Caco-2 (cell line): ENCODE data around the gene ATP6V1G2. TPM values are rescaled to one million over a fixed set of nuclear protein-coding genes. Genes with fewer than 3 reads are reported as not detected.
"Not testable (repeated sequence)": the region's sequence is repeated elsewhere in the genome, so short reads cannot be mapped to it uniquely, and the experiment has no call there.

Experiments
- BruUV-seq: library from RNA; stranded (reverse); fragments of 400-500 nt; replicated peaks from 2 replicates; lab custom pipeline; 2021; lab: Mats Ljungman, UMichigan
- CTCF ChIA-PET: fragments of 300-600 bp; sonication (Branson Sonifier 250); formaldehyde crosslinking; loops from one replicate; lab custom pipeline; 2022; ENCODE audit warnings: antibody characterized with exemption; lab: Charles Lee
- POLR2A ChIA-PET: fragments of 300-600 bp; sonication (Branson Sonifier 250); formaldehyde crosslinking; loops from one replicate; lab custom pipeline; 2022; ENCODE audit warnings: antibody characterized with exemption; lab: Charles Lee
- DNase-seq, 2 experiments: peaks; one replicate each; pipeline versions ENCODE4 v3.0.0 to v3.0.0-alpha.2; 2020 to 2022
- H3K27me3 ChIP-seq: replicated peaks from 2 replicates; pipeline ENCODE4 v1.6.0; 2011; ENCODE audit warnings: low read length; ENCODE audit not compliant: control insufficient read depth, insufficient read depth
- H3K36me3 ChIP-seq: 2 replicates; pipeline ENCODE4 v1.5.1; 2011; ENCODE audit warnings: low read length; ENCODE audit not compliant: control insufficient read depth, insufficient read depth
- H3K4me1 ChIP-seq: fragments of 250-450 bp; sonication (Bioruptor Pico); 2 replicates; pipeline ENCODE4 v1.5.1; 2020; ENCODE audit warnings: mild to moderate bottlenecking
- H3K4me3 ChIP-seq: 2 replicates; pipeline ENCODE4 v1.5.1; 2011; ENCODE audit warnings: low read depth, mild to moderate bottlenecking, control low read depth, low read length
- H3K9me3 ChIP-seq: fragments of 250-450 bp; sonication (Bioruptor Pico); 2 replicates; pipeline ENCODE4 v1.5.1; 2020; ENCODE audit warnings: mild to moderate bottlenecking, moderate library complexity
- H3K27ac Mint-ChIP-seq: one replicate; pipeline ENCODE4 v1.8.0; 2022; ENCODE audit warnings: mixed read lengths; ENCODE audit not compliant: unreplicated experiment
- H3K27me3 Mint-ChIP-seq: one replicate; pipeline ENCODE4 v1.8.0; 2022; ENCODE audit warnings: mixed read lengths; ENCODE audit not compliant: insufficient read depth, unreplicated experiment
- H3K36me3 Mint-ChIP-seq: one replicate; pipeline ENCODE4 v1.8.0; 2022; ENCODE audit warnings: mild to moderate bottlenecking, mixed read lengths; ENCODE audit not compliant: insufficient read depth, unreplicated experiment
- H3K4me1 Mint-ChIP-seq: one replicate; pipeline ENCODE4 v1.8.0; 2022; ENCODE audit warnings: low read depth, mixed read lengths; ENCODE audit not compliant: unreplicated experiment
- H3K4me3 Mint-ChIP-seq: one replicate; pipeline ENCODE4 v1.8.0; 2022; ENCODE audit warnings: mild to moderate bottlenecking, moderate library complexity, mixed read lengths; ENCODE audit not compliant: unreplicated experiment
- H3K9me3 Mint-ChIP-seq: one replicate; pipeline ENCODE4 v1.8.0; 2022; ENCODE audit warnings: mixed read lengths; ENCODE audit not compliant: unreplicated experiment
- CTCF ChIP-seq, 2 experiments: fragments of 200-600 bp in 1 of 2; IDR thresholded peaks; 1 replicate in 1 of 2; 2 replicates in 1 of 2; pipeline versions ENCODE4 v1.5.1 to v1.8.0; 2011 to 2022; ENCODE audit warnings: antibody characterized with exemption in 1 of 2, control low read depth in 1 of 2, inconsistent platforms in 1 of 2, low read depth in 1 of 2, low read length in 1 of 2, mild to moderate bottlenecking in 1 of 2, moderate library complexity in 1 of 2; ENCODE audit not compliant: insufficient read depth in 1 of 2, severe bottlenecking in 1 of 2, unreplicated experiment in 1 of 2
- intact Hi-C: fragments of 100-400 bp; cut with micrococcal nuclease; formaldehyde crosslinking; loops from one replicate; pipeline ENCODE4 v1.10.0; 2022; ENCODE audit not compliant: unreplicated experiment
- total RNA-seq: library from RNA; stranded (reverse); gene quantifications from 2 replicates; pipeline ENCODE4 v1.2.3, GENCODE V29; 2022

Gene ATP6V1G2
- total RNA-seq, 1 experiment from 2014 or later, result 0.43 TPM

- no peaks in the 10 kb centered on the region for H3K4me1 Mint-ChIP-seq
- H3K4me1 ChIP-seq, result no peaks in the 10 kb centered on the region
- H3K36me3 Mint-ChIP-seq, result no peaks in the 10 kb centered on the region
- CTCF ChIA-PET, result no interaction called here
- DNase-seq, result no peak
- TF ChIP-seq CTCF (IDR thresholded peaks at IDR 0.05; ENCODE audit: insufficient read depth in 1 of 2, low read depth in 1 of 2, low read length in 1 of 2, severe bottlenecking in 1 of 2, unreplicated experiment in 1 of 2), result no peak
- H3K4me3 ChIP-seq, result no peak overlapping the region
- BruUV-seq, result no TSS peak
- no peaks in the 10 kb centered on the region for H3K27me3 ChIP-seq
- H3K27ac Mint-ChIP-seq, result no peak overlapping the region
- intact Hi-C loops, result no loop called here
- H3K4me3 Mint-ChIP-seq, result no peak overlapping the region
- H3K9me3 Mint-ChIP-seq, result no peaks in the 10 kb centered on the region
- H3K36me3 ChIP-seq, result no peaks in the 10 kb centered on the region
- H3K27me3 Mint-ChIP-seq, result peaks cover 4% of the 10 kb centered on the region
- no peaks in the 10 kb centered on the region for H3K9me3 ChIP-seq
- POLR2A ChIA-PET, result no interaction called here
These were observed 24.6 kb downstream of the ATP6V1G2 start for GRCh38 chr6:31521835-31522234.

GRCh38 chr6:31513456-31514165 is 32.8 kb downstream of the ATP6V1G2 start:
- H3K4me3 ChIP-seq, result no peak overlapping the region
- no peaks in the 10 kb centered on the region for H3K4me1 ChIP-seq
- no peaks in the 10 kb centered on the region for H3K9me3 ChIP-seq
- Mint-ChIP-seq H3K4me3 (no peak overlapping the region), H3K4me1 (no peaks in the 10 kb centered on the region), H3K27me3 (peaks cover 7% of the 10 kb centered on the region), H3K9me3 (no peaks in the 10 kb centered on the region), H3K27ac (no peak overlapping the region), H3K36me3 (no peaks in the 10 kb centered on the region)
- BruUV-seq, result no TSS peak
- CTCF ChIA-PET, result no interaction called here
- TF ChIP-seq CTCF (IDR thresholded peaks at IDR 0.05; ENCODE audit: insufficient read depth in 1 of 2, low read depth in 1 of 2, low read length in 1 of 2, severe bottlenecking in 1 of 2, unreplicated experiment in 1 of 2), result no peak
- intact Hi-C loops, result no loop called here
- no peaks in the 10 kb centered on the region for H3K27me3 ChIP-seq
- POLR2A ChIA-PET, result no interaction called here
- peaks cover 1% of the 10 kb centered on the region; the same call in 1 of the 2 replicates for H3K36me3 ChIP-seq
- DNase-seq, result no peak

GRCh38 chr6:31510007-31510406 is 36.4 kb downstream of the ATP6V1G2 start:
- no peak for DNase-seq
- H3K9me3 Mint-ChIP-seq, result no peaks in the 10 kb centered on the region
- Histone ChIP-seq H3K4me1 (no peaks in the 10 kb centered on the region), H3K9me3 (no peaks in the 10 kb centered on the region), H3K4me3 (no peak overlapping the region), H3K36me3 (peaks cover 1% of the 10 kb centered on the region; the same call in 1 of the 2 replicates), H3K27me3 (no peaks in the 10 kb centered on the region)
- H3K27ac Mint-ChIP-seq, result no peak overlapping the region
- no peak for TF ChIP-seq CTCF (IDR thresholded peaks at IDR 0.05; ENCODE audit: insufficient read depth in 1 of 2, low read depth in 1 of 2, low read length in 1 of 2, severe bottlenecking in 1 of 2, unreplicated experiment in 1 of 2)
- POLR2A ChIA-PET, result no interaction called here
- H3K27me3 Mint-ChIP-seq, result peaks cover 3% of the 10 kb centered on the region
- CTCF ChIA-PET, result no interaction called here
- intact Hi-C loops, result no loop called here
- H3K4me3 Mint-ChIP-seq, result no peak overlapping the region
- no peaks in the 10 kb centered on the region for H3K36me3 Mint-ChIP-seq
- H3K4me1 Mint-ChIP-seq, result no peaks in the 10 kb centered on the region
- no TSS peak for BruUV-seq

GRCh38 chr6:31509036-31509435 is 37.4 kb downstream of the ATP6V1G2 start:
- H3K27ac Mint-ChIP-seq, H3K9me3 ChIP-seq, H3K27me3 Mint-ChIP-seq, POLR2A ChIA-PET, H3K4me3 ChIP-seq, H3K36me3 ChIP-seq, DNase-seq, BruUV-seq, intact Hi-C loops, H3K4me3 Mint-ChIP-seq, H3K36me3 Mint-ChIP-seq, H3K4me1 Mint-ChIP-seq, H3K4me1 ChIP-seq, H3K27me3 ChIP-seq, CTCF ChIA-PET, H3K9me3 Mint-ChIP-seq: not testable (repeated sequence)
